H1 (cell line): ENCODE measurements around the gene ATP7B. TPM values are rescaled to one million over a fixed set of nuclear protein-coding genes. Genes with fewer than 3 reads are reported as not detected.

Source experiments
- CTCF ChIA-PET: fragments of 300-600 bp; sonication (Branson Sonifier 250); formaldehyde crosslinking; loops from one replicate; lab custom pipeline; 2021; ENCODE audit not compliant: partially characterized antibody; lab: Charles Lee
- POLR2A ChIA-PET: fragments of 300-600 bp; sonication (Branson Sonifier 250); formaldehyde crosslinking; loops from one replicate; lab custom pipeline; 2021; ENCODE audit warnings: inconsistent platforms; ENCODE audit not compliant: partially characterized antibody; lab: Charles Lee
- DNase-seq, 2 experiments: peaks; one replicate each; pipeline versions ENCODE4 v3.0.0 to v3.0.0-alpha.2; 2010 to 2022; ENCODE audit warnings: low spot score in 2 of 2, low read depth in 1 of 2, mixed read lengths in 1 of 2
- FAIRE-seq: peaks from 2 replicates; lab custom pipeline; 2011; peaks lifted over from hg19 to GRCh38; lab: Jason Lieb, UNC
- H2AFZ ChIP-seq: 2 replicates; pipeline ENCODE4 v1.8.1; 2012; ENCODE audit warnings: low read length, inconsistent platforms
- H2AK5ac ChIP-seq: 2 replicates; pipeline ENCODE4 v1.6.1; 2013; ENCODE audit warnings: low read depth, low read length
- H2BK120ac ChIP-seq: replicated peaks from 2 replicates; pipeline ENCODE3; 2013; ENCODE audit warnings: low read depth, low read length, inconsistent platforms
- H2BK12ac ChIP-seq: 2 replicates; pipeline ENCODE4 v1.6.1; 2013; ENCODE audit warnings: low read depth, low read length
- H2BK15ac ChIP-seq: 2 replicates; pipeline ENCODE4 v1.6.1; 2013; ENCODE audit warnings: low read length
- H2BK20ac ChIP-seq: 2 replicates; pipeline ENCODE4 v1.6.1; 2013; ENCODE audit warnings: low read length
- H2BK5ac ChIP-seq: 2 replicates; pipeline ENCODE4 v1.6.1; 2013; ENCODE audit warnings: low read depth, low read length
- H3K14ac ChIP-seq: 2 replicates; pipeline ENCODE4 v1.6.1; 2013; ENCODE audit warnings: inconsistent platforms; ENCODE audit not compliant: insufficient read length
- H3K18ac ChIP-seq: 2 replicates; pipeline ENCODE4 v1.6.1; 2013; ENCODE audit warnings: low read length; ENCODE audit errors: extremely low read depth
- H3K23ac ChIP-seq: 2 replicates; pipeline ENCODE4 v1.6.1; 2013; ENCODE audit warnings: inconsistent platforms; ENCODE audit not compliant: insufficient read length
- H3K23me2 ChIP-seq: 2 replicates; pipeline ENCODE4 v1.6.1; 2013; ENCODE audit warnings: low read depth, low read length
- H3K27ac ChIP-seq: 2 replicates; pipeline ENCODE4 v1.6.1; 2011; ENCODE audit warnings: low read depth, low read length, inconsistent platforms
- H3K27me3 ChIP-seq, 4 experiments: replicated peaks in 1 of 4; 1 replicate in 1 of 4; 2 replicates in 3 of 4; pipeline versions ENCODE4 v1.6.1 to v1.8.1; 2011 to 2013; ENCODE audit warnings: low read length in 3 of 4, mild to moderate bottlenecking in 3 of 4, inconsistent platforms in 2 of 4, mixed read lengths in 2 of 4, moderate library complexity in 1 of 4; ENCODE audit not compliant: control insufficient read depth in 3 of 4, insufficient read depth in 3 of 4; ENCODE audit errors: extremely low read depth in 1 of 4
- H3K36me3 ChIP-seq, 4 experiments: 2 replicates each; pipeline versions ENCODE4 v1.6.1 to v1.8.1; 2011 to 2013; ENCODE audit warnings: mild to moderate bottlenecking in 4 of 4, low read length in 3 of 4, moderate library complexity in 2 of 4, control low read depth in 1 of 4, inconsistent platforms in 1 of 4; ENCODE audit not compliant: insufficient read depth in 4 of 4, control insufficient read depth in 2 of 4
- H3K4ac ChIP-seq: replicated peaks from 2 replicates; pipeline ENCODE3; 2013; ENCODE audit warnings: low read length, low read depth, mixed read lengths, inconsistent platforms; ENCODE audit not compliant: insufficient read length
- H3K4me1 ChIP-seq, 4 experiments: replicated peaks in 1 of 4; 1 replicate in 1 of 4; 2 replicates in 3 of 4; pipeline versions ENCODE4 v1.6.1 to v1.8.1; 2011 to 2013; ENCODE audit warnings: low read length in 3 of 4, inconsistent platforms in 2 of 4, mixed read lengths in 1 of 4; ENCODE audit not compliant: insufficient read depth in 4 of 4, control insufficient read depth in 3 of 4
- H3K4me2 ChIP-seq, 2 experiments: 2 replicates each; pipeline versions ENCODE4 v1.6.1 to v1.8.1; 2011 to 2013; ENCODE audit warnings: low read depth in 2 of 2, low read length in 2 of 2, control low read depth in 1 of 2, inconsistent platforms in 1 of 2, mild to moderate bottlenecking in 1 of 2; ENCODE audit not compliant: insufficient read depth in 1 of 2
- H3K4me3 ChIP-seq, 4 experiments: fragments of 200-600, 300-600 bp in 1 of 4; sonication (generic), shearing (Covaris generic), sonication (Bioruptor Twin) in 1 of 4; 2 replicates each; pipeline versions ENCODE4 v1.5.1 to v1.8.1; 2011 to 2016; ENCODE audit warnings: low read length in 4 of 4, low read depth in 3 of 4, control low read depth in 2 of 4, inconsistent platforms in 2 of 4, mild to moderate bottlenecking in 2 of 4, mixed read lengths in 1 of 4, moderate library complexity in 1 of 4; ENCODE audit not compliant: insufficient read depth in 2 of 4; ENCODE audit errors: extremely low read depth in 1 of 4
- H3K56ac ChIP-seq: replicated peaks from 2 replicates; pipeline ENCODE3; 2013; ENCODE audit warnings: low read depth, mild to moderate bottlenecking, mixed read lengths, low read length, inconsistent platforms; ENCODE audit not compliant: insufficient read length
- H3K79me1 ChIP-seq: 2 replicates; pipeline ENCODE4 v1.6.1; 2013; ENCODE audit warnings: low read depth, low read length, control low read depth
- H3K79me2 ChIP-seq, 2 experiments: 2 replicates each; pipeline versions ENCODE4 v1.6.1 to v1.8.1; 2012 to 2013; ENCODE audit warnings: low read length in 2 of 2, mild to moderate bottlenecking in 2 of 2, inconsistent platforms in 1 of 2; ENCODE audit not compliant: insufficient read depth in 2 of 2, control insufficient read depth in 1 of 2
- H3K9ac ChIP-seq, 4 experiments: replicated peaks in 1 of 4; 1 replicate in 1 of 4; 2 replicates in 3 of 4; pipeline versions ENCODE4 v1.6.1 to v1.8.1; 2011 to 2013; ENCODE audit warnings: low read depth in 3 of 4, low read length in 3 of 4, control low read depth in 2 of 4, mild to moderate bottlenecking in 2 of 4, moderate library complexity in 2 of 4, inconsistent platforms in 1 of 4; ENCODE audit errors: extremely low read depth in 1 of 4
- H3K9me3 ChIP-seq, 2 experiments: 2 replicates each; pipeline versions ENCODE4 v1.6.1 to v1.8.1; 2012 to 2013; ENCODE audit warnings: mild to moderate bottlenecking in 2 of 2, moderate library complexity in 2 of 2, control low read depth in 1 of 2, inconsistent platforms in 1 of 2, low read depth in 1 of 2, low read length in 1 of 2, mixed read lengths in 1 of 2; ENCODE audit not compliant: insufficient read depth in 2 of 2
- H4K20me1 ChIP-seq, 2 experiments: replicated peaks in 1 of 2; 2 replicates each; pipeline versions ENCODE3 to v1.8.1; 2011 to 2013; ENCODE audit warnings: inconsistent platforms in 2 of 2, low read length in 2 of 2, mild to moderate bottlenecking in 1 of 2; ENCODE audit not compliant: insufficient read depth in 2 of 2, control insufficient read depth in 1 of 2
- H4K5ac ChIP-seq: 2 replicates; pipeline ENCODE4 v1.6.1; 2013; ENCODE audit warnings: low read length, low read depth, mixed read lengths, inconsistent platforms; ENCODE audit not compliant: insufficient read length
- H4K8ac ChIP-seq: 2 replicates; pipeline ENCODE4 v1.8.0; 2013; ENCODE audit warnings: mild to moderate bottlenecking, moderate library complexity, low read length, inconsistent platforms; ENCODE audit not compliant: insufficient read depth; ENCODE audit errors: extremely low read depth
- H4K91ac ChIP-seq: replicated peaks from 2 replicates; pipeline ENCODE3; 2013; ENCODE audit warnings: low read length, mixed read lengths, inconsistent platforms; ENCODE audit not compliant: insufficient read length
- CEBPB ChIP-seq: IDR thresholded peaks from 2 replicates; pipeline ENCODE4 v1.6.1; 2012; ENCODE audit warnings: low read depth, low read length
- CHD2 ChIP-seq: IDR thresholded peaks from 2 replicates; pipeline ENCODE4 v1.6.1; 2012; ENCODE audit warnings: low read length, improper control_type of control experiment
- CTBP2 ChIP-seq: IDR thresholded peaks from 2 replicates; pipeline ENCODE4 v1.7.0; 2011; ENCODE audit warnings: borderline replicate concordance, mild to moderate bottlenecking, moderate library complexity, mixed read lengths, low read length; ENCODE audit not compliant: insufficient read depth, insufficient read length
- EGR1 ChIP-seq: IDR thresholded peaks from 2 replicates; pipeline ENCODE4 v1.6.1; 2011; ENCODE audit warnings: low read depth, low read length, borderline replicate concordance
- HDAC2 ChIP-seq, 2 experiments: fragments of 300-600 bp in 1 of 2; sonication (generic) in 1 of 2; IDR thresholded peaks; 2 replicates each; pipeline ENCODE4 v1.6.1; 2011 to 2012; ENCODE audit warnings: low read depth in 2 of 2, low read length in 2 of 2, mild to moderate bottlenecking in 2 of 2, moderate library complexity in 2 of 2, borderline replicate concordance in 1 of 2, inconsistent platforms in 1 of 2
- HDAC6 ChIP-seq: IDR thresholded peaks from one replicate; pipeline ENCODE4 v1.7.1; 2012; ENCODE audit warnings: low read depth, mild to moderate bottlenecking, inconsistent platforms, low read length, moderate library complexity
- KDM1A ChIP-seq: fragments of 200-600, 300-600 bp; sonication (generic); IDR thresholded peaks from 2 replicates; pipeline ENCODE4 v1.7.1; 2016; ENCODE audit warnings: mild to moderate bottlenecking, low read length, borderline replicate concordance
- PHF8 ChIP-seq: fragments of 200-600 bp; sonication (generic); conservative IDR thresholded peaks from 2 replicates; pipeline ENCODE4 v1.7.1; 2012; ENCODE audit warnings: low read depth, mild to moderate bottlenecking, inconsistent platforms, low read length, moderate library complexity
- POLR2A ChIP-seq, 2 experiments: IDR thresholded peaks; 1 replicate in 1 of 2; 2 replicates in 1 of 2; pipeline ENCODE4 v1.6.1; 2011; ENCODE audit warnings: low read depth in 2 of 2, low read length in 2 of 2, mild to moderate bottlenecking in 2 of 2; ENCODE audit errors: control extremely low read depth in 1 of 2
- SP1 ChIP-seq: IDR thresholded peaks from 2 replicates; pipeline ENCODE4 v1.6.1; 2011; ENCODE audit warnings: low read depth, low read length
- TBP ChIP-seq: IDR thresholded peaks from 2 replicates; pipeline ENCODE4 v1.6.1; 2011; ENCODE audit warnings: low read depth, low read length, improper control_type of control experiment
- USF2 ChIP-seq: IDR thresholded peaks from 2 replicates; pipeline ENCODE4 v1.6.1; 2011; ENCODE audit warnings: low read length, improper control_type of control experiment
- ZNF274 ChIP-seq: IDR thresholded peaks from 2 replicates; pipeline ENCODE4 v1.7.0; 2012; ENCODE audit warnings: low read length, borderline replicate concordance; ENCODE audit errors: extremely low read depth
- WGBS, 2 experiments: shearing (Covaris generic) in 1 of 2; methylation state at CpG; one replicate each; pipeline versions ENCODE4 v1.1.6 to v1.1.7; 2013 to 2015; ENCODE audit warnings: low lambda C conversion rate in 2 of 2, mixed read lengths in 2 of 2, inconsistent platforms in 1 of 2, low coverage in 1 of 2, missing lambda C conversion rate in 1 of 2; ENCODE audit not compliant: insufficient replicate concordance in 2 of 2, insufficient coverage in 1 of 2, insufficient read length in 1 of 2; ENCODE audit errors: extremely low coverage in 1 of 2, missing lambda C conversion rate in 1 of 2; 5-methylcytosine and 5-hydroxymethylcytosine counted together
- polyA plus RNA-seq, 7 experiments: library from polyadenylated mRNA; depleted of rRNA in 3 of 7; stranded (reverse) in 5 of 7; unstranded in 2 of 7; fragments of >200 nt in 5 of 7; fragments of 200-250 nt in 2 of 7; gene quantifications; 1 replicate in 5 of 7; 2 replicates in 1 of 7; 4 replicates in 1 of 7; pipeline versions ENCODE4 v1.2.1 to v1.2.3, GENCODE V29; 2011 to 2013; ENCODE audit warnings: missing spikeins in 2 of 7, mixed read lengths in 2 of 7
- total RNA-seq: library from RNA; stranded (reverse); fragmentation: NEBNext Ultra II Directional; extraction: Animal tissue kit (Norgen Biotek cat#: 25700); gene quantifications from 2 replicates; pipeline ENCODE4 v1.2.1, GENCODE V29; 2021
- TF ChIP-seq, protein P1 (sequence below): IDR thresholded peaks from 2 replicates; pipeline ENCODE4 v1.6.1; 2011; ENCODE audit warnings: low read depth, mild to moderate bottlenecking, low read length; ENCODE audit not compliant: insufficient read depth

The ATP7B gene
- total and polyA plus RNA-seq, 2 of the 8 experiments (the other 6 are each of a cell fraction or from before 2014, with no cell fraction given), result 4.1 to 9.2 TPM

DNA sequence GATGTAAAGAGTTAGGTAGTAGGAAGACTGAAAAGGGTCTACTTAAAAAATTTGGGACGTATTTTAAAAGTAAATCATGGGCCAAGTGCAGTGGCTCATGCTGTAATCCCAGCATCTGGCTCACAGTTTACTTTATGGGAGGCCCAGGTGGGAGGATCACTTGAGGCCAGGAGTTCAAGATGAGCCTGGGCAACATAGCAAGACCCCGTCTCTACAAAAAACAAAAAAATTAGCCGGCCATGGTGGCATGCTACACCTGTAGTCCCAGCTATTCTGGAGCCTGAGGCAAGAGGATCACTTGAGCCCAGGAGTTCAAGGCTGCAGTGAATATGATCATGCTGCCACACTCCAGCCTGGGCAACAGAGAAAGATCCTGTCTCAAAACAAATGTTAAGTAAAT, 36.2 kb upstream of the ATP7B start:
- Histone ChIP-seq H3K36me3 (no peaks in the 10 kb centered on the region), H3K27me3 (no peaks in the 10 kb centered on the region), H3K4me1 (no peaks in the 10 kb centered on the region; a peak in 1 of 7 replicates), H2BK15ac (no peak overlapping the region), H3K27ac (no peak overlapping the region), H3K4me3 (no peak overlapping the region), H4K5ac (no peak overlapping the region), H3K18ac (no peak overlapping the region), H3K23me2 (no peaks in the 10 kb centered on the region), H3K56ac (no peak overlapping the region), H3K79me1 (no peaks in the 10 kb centered on the region), H3K4me2 (no peak overlapping the region), H4K8ac (no peak overlapping the region), H2AFZ (no peak overlapping the region), H3K14ac (no peak overlapping the region), H3K23ac (no peak overlapping the region), H2BK5ac (no peak overlapping the region), H2BK120ac (no peak overlapping the region), H3K4ac (no peak overlapping the region), H4K20me1 (no peaks in the 10 kb centered on the region), H3K79me2 (no peaks in the 10 kb centered on the region), H3K9ac (no peak overlapping the region), H2BK20ac (no peak overlapping the region), H3K9me3 (no peaks in the 10 kb centered on the region), H2BK12ac (no peak overlapping the region), H2AK5ac (no peak overlapping the region), H4K91ac (no peak overlapping the region)
- 83% methylated on average over 3 of the region's 3 CpGs; no CpG with 5 or more reads in 1 of the 2 experiments for WGBS, 2 experiments
- FAIRE-seq (no peak), DNase-seq (no peak)
- ChIA-PET CTCF (no interaction called here), POLR2A (no interaction called here)
- TF ChIP-seq PHF8, result no peak
- no peak for TF ChIP-seq CHD2
- no peak for TF ChIP-seq CEBPB
- TF ChIP-seq HDAC2 (IDR thresholded peaks at IDR 0.05; ENCODE audit: borderline replicate concordance in 1 of 2, low read depth in 2 of 2, low read length in 2 of 2), result no peak
- no peak for TF ChIP-seq SP1
- no peak for TF ChIP-seq HDAC6
- no peak for TF ChIP-seq POLR2A (IDR thresholded peaks at IDR 0.05; ENCODE audit: control extremely low read depth in 1 of 2, low read depth in 2 of 2, low read length in 2 of 2)
- TF ChIP-seq ZNF274, result no peak
- no peak for TF ChIP-seq KDM1A
- TF ChIP-seq, protein P1, sequence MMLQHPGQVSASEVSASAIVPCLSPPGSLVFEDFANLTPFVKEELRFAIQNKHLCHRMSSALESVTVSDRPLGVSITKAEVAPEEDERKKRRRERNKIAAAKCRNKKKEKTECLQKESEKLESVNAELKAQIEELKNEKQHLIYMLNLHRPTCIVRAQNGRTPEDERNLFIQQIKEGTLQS, result no peak
- no peak for TF ChIP-seq TBP
- TF ChIP-seq EGR1, result no peak
- TF ChIP-seq USF2, result no peak
- TF ChIP-seq CTBP2, result no peak
